Cardiac atrium fibroblast (primary cell): ENCODE results near the gene EPB42. TPM values are rescaled to one million over a fixed set of nuclear protein-coding genes. Genes with fewer than 3 reads are reported as not detected.

ENCODE experiments used
- total RNA-seq: library from RNA; depleted of rRNA; stranded (reverse); fragments of >200 nt; gene quantifications from 2 replicates; pipeline ENCODE4 v1.2.3, GENCODE V29; 2015

Gene EPB42
- total RNA-seq = not detected in 2 replicates

DNA sequence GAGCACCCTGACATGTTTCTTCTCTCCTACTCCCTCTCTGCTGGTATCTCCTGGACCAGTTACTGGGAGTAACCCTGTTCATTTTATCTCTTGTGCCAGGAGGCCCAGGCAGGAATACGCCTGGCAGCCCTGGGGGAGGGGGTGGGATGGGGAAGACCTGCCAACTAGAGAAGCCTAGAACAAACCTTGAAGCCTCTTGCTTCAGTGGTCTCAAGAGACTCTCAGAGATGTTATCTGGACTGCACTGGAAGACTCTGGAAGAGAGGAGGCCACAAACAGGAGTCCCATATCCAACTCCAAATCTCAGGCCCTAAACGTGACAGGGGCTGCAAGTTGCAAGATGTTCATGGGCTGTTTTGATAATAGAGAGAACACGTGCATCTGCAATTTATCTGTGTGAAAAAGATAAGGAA lies at the start of gene EPB42:
EPB42 (minus strand) TSS at position 28 of the 413 bp plus-strand sequence. CDS start 193 bp downstream, outside the sequence.

DNA sequence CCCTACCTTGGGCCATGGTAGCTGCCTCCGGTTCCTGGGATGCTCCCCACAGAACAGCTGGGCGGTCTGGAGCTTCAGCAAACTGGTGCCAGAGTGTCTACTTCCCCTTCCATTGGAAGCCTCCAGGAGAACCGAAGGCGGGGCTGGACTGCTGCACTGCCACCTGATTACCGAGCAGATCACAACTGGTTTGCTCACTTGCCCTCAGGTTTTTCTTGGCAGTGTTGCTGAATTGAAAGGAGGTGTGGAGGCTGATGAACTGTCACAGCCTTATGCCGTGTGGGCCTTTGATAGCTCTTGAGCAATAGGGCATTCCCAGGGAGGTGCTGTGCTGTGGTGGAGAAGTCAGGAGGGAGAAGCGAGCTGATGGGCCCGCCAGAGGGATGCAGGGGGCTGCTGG lies 46.0 kb upstream of the EPB42 start, which contains the start of gene TGM5:
TGM5 (minus strand) TSS at position 95 of the 400 bp plus-strand sequence; CDS start at position 16, 79 bp downstream.

DNA sequence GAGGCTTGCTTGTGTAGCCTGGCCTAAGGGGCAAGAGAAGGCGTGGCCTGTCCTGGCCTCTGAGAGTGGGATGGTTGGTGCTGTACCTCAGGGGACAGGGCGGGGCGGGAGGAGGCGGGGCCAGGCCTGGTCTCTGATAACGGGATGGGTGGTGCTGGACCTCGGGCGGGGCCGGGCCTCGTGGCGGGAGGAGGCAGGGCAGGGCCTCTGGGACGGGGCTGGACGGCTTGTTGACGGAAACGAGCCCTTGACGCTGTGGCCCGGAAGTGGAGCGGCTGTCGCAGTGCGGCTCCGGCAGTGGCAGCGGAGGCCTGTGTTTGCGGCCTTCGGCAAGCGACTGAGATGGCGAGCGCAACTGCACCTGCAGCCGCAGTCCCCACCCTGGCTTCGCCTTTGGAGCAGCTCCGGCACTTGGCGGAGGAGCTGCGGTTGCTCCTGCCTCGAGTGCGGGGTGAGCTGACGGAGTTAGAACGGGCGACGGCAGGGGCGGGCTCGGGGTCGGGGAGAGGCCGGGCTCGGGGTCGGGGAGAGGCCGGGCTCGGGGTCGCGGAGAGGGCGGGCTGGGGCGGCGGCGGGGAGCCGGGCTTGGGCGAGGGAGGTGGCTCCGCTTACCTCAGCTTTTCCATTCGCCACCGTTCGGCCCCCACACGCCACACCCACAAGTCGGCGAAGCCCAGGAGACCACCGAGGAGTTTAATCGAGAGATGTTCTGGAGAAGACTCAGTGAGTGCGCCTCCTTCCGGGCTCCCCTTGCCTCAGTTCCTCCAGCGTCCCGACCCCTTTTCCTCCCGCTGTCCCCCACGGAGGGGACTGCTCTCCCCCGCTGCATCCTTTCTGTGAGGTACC lies 35.4 kb downstream of the EPB42 start, which contains the start of gene CCNDBP1:
CCNDBP1 (plus strand) TSS at position 247 of the 846 bp plus-strand sequence; CDS start at position 343, 96 bp downstream.

Other genes starting within 250 kb of the EPB42 start
- 13.5 and 14.7 TPM in 2 replicates for gene UBR1, start 115.0 kb downstream of the EPB42 start, total RNA-seq
- 7.5 and 14.1 TPM in 2 replicates for gene TMEM62, start 87.4 kb downstream of the EPB42 start, total RNA-seq
- 47.7 and 62.7 TPM in 2 replicates for gene CCNDBP1, start 35.6 kb downstream of the EPB42 start, total RNA-seq
- gene TGM5, start 45.9 kb upstream of the EPB42 start, total RNA-seq = not detected in 2 replicates
- not detected in 2 replicates for gene TGM7, start 81.2 kb upstream of the EPB42 start, total RNA-seq
- 6.5 and 8.7 TPM in 2 replicates for gene LCMT2, start 109.6 kb upstream of the EPB42 start, total RNA-seq
- gene ZSCAN29, start 150.0 kb upstream of the EPB42 start, total RNA-seq = 11.9 and 17.7 TPM in 2 replicates
- gene TUBGCP4, start 150.1 kb upstream of the EPB42 start, total RNA-seq = 7.2 and 7.9 TPM in 2 replicates